ENCODE results near the gene MIGA1. TPM values are rescaled to one million over a fixed set of nuclear protein-coding genes. Genes with fewer than 3 reads are reported as not detected.

MIGA1 gene
- total and polyA plus RNA-seq, 9 of the 15 experiments (the other 6 are each of a cell fraction or from before 2014, with no cell fraction given): 1.6 to 5.1 (median 2.9) TPM

- intact Hi-C loops (cut with micrococcal nuclease): no loop called here
- H3K4me2 ChIP-seq (ENCODE audit: insufficient read depth, low read length): no peak overlapping the region
- no peak overlapping the region for H3K27ac ChIP-seq (ENCODE audit: extremely low read depth, low read depth, low read length)
- no TSS peak for BruUV-seq (replicated peaks)
- CTCF ChIA-PET (ENCODE audit: low intra/inter-chr PET ratio): no interaction called here
- H3K36me3 ChIP-seq (ENCODE audit: control insufficient read depth, insufficient read depth, low read length): no peaks in the 10 kb centered on the region
- no peak overlapping the region for H3K4me3 ChIP-seq
- H3K9me3 ChIP-seq (replicated peaks; ENCODE audit: control insufficient read depth, insufficient read depth, low read depth, low read length): no peaks in the 10 kb centered on the region
- H3K79me2 ChIP-seq (ENCODE audit: control insufficient read depth, insufficient read depth, low read length): no peaks in the 10 kb centered on the region
- no peaks in the 10 kb centered on the region for H3K4me1 ChIP-seq (replicated peaks in 1 of 2; ENCODE audit: control insufficient read depth in 2 of 2, insufficient read depth in 2 of 2, low read length in 2 of 2)
- H2AFZ ChIP-seq (ENCODE audit: low read depth, low read length): no peak overlapping the region
- WGBS (ENCODE audit: insufficient coverage, low coverage, missing lambda C conversion rate): 22% methylated on average over 1 of the region's 1 CpG
- H4K20me1 ChIP-seq (replicated peaks; ENCODE audit: control insufficient read depth, insufficient read depth, low read length): no peaks in the 10 kb centered on the region
- no peaks in the 10 kb centered on the region for H3K9me1 ChIP-seq (ENCODE audit: control insufficient read depth, insufficient read depth, low read length)
- POLR2A ChIA-PET: interaction anchor here (1.4 kb wide), 1 partner anchor 10 kb away, joined by 4 read pairs; no protein-coding TSS in a partner anchor
- no peak overlapping the region for H3K9ac ChIP-seq (ENCODE audit: insufficient read depth in 1 of 2, low read depth in 2 of 2, low read length in 2 of 2)
- H3K27me3 ChIP-seq (ENCODE audit: control insufficient read depth in 2 of 2, insufficient read depth in 2 of 2, low read length in 2 of 2): no peaks in the 10 kb centered on the region
- FAIRE-seq: no peak
- no peak for DNase-seq (ENCODE audit: extremely low read depth in 1 of 4, low spot score in 3 of 4)
- in situ Hi-C loops (cut with MboI): no loop called here
- no peak for ATAC-seq
- TF ChIP-seq SMARCB1 (IDR thresholded peaks at IDR 0.05; ENCODE audit: insufficient read length, low read depth): no peak
- no peak for TF ChIP-seq ZNF12 (CRISPR knock-in tag; IDR thresholded peaks at IDR 0.05)
- no peak for TF ChIP-seq MGA (IDR thresholded peaks at IDR 0.05)
- no peak for TF ChIP-seq E4F1 (CRISPR knock-in tag; IDR thresholded peaks at IDR 0.05; ENCODE audit: borderline replicate concordance)
- TF ChIP-seq NR1H2 (CRISPR knock-in tag; IDR thresholded peaks at IDR 0.05): no peak
- no peak for TF ChIP-seq GTF2F1 (IDR thresholded peaks at IDR 0.05; ENCODE audit: low read depth, low read length)
- no peak for TF ChIP-seq SP1 (CRISPR knock-in tag; IDR thresholded peaks at IDR 0.05)
- TF ChIP-seq RBFOX2 (IDR thresholded peaks at IDR 0.05; ENCODE audit: low read depth, low read length): no peak
- TF ChIP-seq SMARCC2 (IDR thresholded peaks at IDR 0.05; ENCODE audit: low read depth): no peak
- no peak for TF ChIP-seq LCOR (CRISPR knock-in tag; IDR thresholded peaks at IDR 0.05)
- no peak for TF ChIP-seq ZNF77 (CRISPR knock-in tag; IDR thresholded peaks at IDR 0.05)
These were observed 146.1 kb downstream of the MIGA1 start for GRCh38 chr1:77925518-77925917.

All from K562 (cell line).